Measurements from ENCODE around the gene SEC24D. TPM values are rescaled to one million over a fixed set of nuclear protein-coding genes. Genes with fewer than 3 reads are reported as not detected.
A peak's percentile ranks its signal among the peaks of the same experiment; 100 is the strongest.

Gene SEC24D
- total RNA-seq, 1 donor from 2014 or later, result 26.0 TPM

DNA sequence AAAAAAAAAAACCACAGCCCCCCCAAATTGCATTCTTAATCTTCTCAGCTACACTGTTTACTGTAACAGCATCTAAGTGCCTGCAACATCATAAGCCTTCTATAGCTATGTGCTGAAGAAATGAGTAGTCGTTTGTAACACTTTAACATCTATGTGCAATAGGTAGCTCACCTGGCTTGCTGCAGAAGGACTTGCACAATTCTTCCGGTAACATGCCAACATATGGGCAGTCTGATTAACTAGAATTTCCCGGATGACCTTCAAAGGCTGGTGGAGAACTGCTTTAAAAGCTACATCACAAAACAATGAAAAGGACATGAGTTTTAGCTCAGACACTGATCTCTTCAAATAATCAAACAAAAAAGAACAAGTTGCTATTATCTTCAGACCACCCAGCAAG lies 97.8 kb downstream of the SEC24D start:
- Mint-ChIP-seq H3K9me3 (ENCODE audit: unreplicated experiment) (no peaks in the 10 kb centered on the region), H3K27me3 (ENCODE audit: unreplicated experiment) (no peaks in the 10 kb centered on the region), H3K4me3 (ENCODE audit: unreplicated experiment) (no peak overlapping the region), H3K36me3 (ENCODE audit: unreplicated experiment) (no peaks in the 10 kb centered on the region), H3K4me1 (ENCODE audit: low read depth, unreplicated experiment) (peaks cover 1% of the 10 kb centered on the region), H3K27ac (ENCODE audit: unreplicated experiment) (no peak overlapping the region)
- no peak for DNase-seq
- TF ChIP-seq, protein P1, sequence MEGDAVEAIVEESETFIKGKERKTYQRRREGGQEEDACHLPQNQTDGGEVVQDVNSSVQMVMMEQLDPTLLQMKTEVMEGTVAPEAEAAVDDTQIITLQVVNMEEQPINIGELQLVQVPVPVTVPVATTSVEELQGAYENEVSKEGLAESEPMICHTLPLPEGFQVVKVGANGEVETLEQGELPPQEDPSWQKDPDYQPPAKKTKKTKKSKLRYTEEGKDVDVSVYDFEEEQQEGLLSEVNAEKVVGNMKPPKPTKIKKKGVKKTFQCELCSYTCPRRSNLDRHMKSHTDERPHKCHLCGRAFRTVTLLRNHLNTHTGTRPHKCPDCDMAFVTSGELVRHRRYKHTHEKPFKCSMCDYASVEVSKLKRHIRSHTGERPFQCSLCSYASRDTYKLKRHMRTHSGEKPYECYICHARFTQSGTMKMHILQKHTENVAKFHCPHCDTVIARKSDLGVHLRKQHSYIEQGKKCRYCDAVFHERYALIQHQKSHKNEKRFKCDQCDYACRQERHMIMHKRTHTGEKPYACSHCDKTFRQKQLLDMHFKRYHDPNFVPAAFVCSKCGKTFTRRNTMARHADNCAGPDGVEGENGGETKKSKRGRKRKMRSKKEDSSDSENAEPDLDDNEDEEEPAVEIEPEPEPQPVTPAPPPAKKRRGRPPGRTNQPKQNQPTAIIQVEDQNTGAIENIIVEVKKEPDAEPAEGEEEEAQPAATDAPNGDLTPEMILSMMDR (IDR thresholded peaks at IDR 0.05; ENCODE audit: partially characterized antibody, unreplicated experiment), result no peak

DNA sequence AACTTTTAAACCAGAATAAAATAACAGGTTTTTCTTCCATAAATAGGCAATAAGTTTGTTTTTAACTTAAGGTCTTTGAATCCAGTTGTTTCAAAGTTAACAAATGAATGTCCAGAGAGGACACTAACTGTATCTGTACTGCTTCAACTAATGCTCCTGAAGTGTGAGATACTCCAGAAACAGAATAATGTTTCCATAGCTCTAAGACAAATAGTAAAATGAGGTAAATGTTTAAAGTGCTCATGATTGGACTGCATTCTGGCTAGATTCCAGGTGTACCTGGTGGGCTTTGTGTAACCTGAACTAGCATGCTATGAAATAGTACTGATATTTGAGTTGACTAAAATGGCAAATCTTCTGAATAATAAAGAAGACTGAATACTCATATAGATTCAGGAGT lies 99.0 kb downstream of the SEC24D start:
- Mint-ChIP-seq H3K4me3 (ENCODE audit: unreplicated experiment) (no peak overlapping the region), H3K27ac (ENCODE audit: unreplicated experiment) (no peak overlapping the region), H3K4me1 (ENCODE audit: low read depth, unreplicated experiment) (peaks cover 5% of the 10 kb centered on the region), H3K9me3 (ENCODE audit: unreplicated experiment) (no peaks in the 10 kb centered on the region), H3K27me3 (ENCODE audit: unreplicated experiment) (no peaks in the 10 kb centered on the region), H3K36me3 (ENCODE audit: unreplicated experiment) (no peaks in the 10 kb centered on the region)
- DNase-seq, result no peak
- TF ChIP-seq, protein P1 (IDR thresholded peaks at IDR 0.05; ENCODE audit: partially characterized antibody, unreplicated experiment), result no peak

DNA sequence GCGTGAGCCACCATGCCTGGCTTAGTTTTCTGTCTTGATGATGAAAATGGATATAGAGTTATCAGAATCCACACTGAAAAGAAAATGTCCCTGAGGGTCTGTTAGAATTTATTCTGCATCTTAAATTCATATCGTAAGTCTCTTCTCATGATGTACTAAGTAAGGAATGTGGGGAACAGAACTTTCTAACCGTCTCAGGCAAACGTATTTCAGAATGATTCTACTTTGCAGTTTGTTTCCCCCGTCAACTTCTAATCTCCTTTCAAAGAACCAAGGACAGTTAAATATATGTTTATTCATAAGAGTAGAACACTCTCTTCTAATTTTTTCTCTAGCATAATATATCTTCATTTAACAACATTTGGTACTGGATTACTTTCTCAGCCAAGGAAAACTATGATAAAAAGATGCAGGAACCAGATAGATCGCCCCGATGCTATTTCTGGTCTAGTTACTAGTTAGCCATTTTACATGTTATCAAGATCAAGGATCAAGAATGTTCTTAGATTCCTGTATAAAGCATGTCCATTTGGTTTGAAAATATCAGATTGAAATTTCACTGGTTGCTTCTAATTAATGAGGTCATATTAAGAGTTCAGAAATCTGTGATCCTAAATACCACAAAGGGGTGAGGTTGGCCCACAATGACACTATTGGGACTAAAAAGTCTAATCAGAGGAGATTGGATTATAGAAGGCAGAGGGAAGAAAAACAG lies 101.3 kb downstream of the SEC24D start:
- TF ChIP-seq, protein P1 (IDR thresholded peaks at IDR 0.05; ENCODE audit: partially characterized antibody, unreplicated experiment), result no peak
- Mint-ChIP-seq H3K27ac (ENCODE audit: unreplicated experiment) (no peak overlapping the region), H3K9me3 (ENCODE audit: unreplicated experiment) (no peaks in the 10 kb centered on the region)

DNA sequence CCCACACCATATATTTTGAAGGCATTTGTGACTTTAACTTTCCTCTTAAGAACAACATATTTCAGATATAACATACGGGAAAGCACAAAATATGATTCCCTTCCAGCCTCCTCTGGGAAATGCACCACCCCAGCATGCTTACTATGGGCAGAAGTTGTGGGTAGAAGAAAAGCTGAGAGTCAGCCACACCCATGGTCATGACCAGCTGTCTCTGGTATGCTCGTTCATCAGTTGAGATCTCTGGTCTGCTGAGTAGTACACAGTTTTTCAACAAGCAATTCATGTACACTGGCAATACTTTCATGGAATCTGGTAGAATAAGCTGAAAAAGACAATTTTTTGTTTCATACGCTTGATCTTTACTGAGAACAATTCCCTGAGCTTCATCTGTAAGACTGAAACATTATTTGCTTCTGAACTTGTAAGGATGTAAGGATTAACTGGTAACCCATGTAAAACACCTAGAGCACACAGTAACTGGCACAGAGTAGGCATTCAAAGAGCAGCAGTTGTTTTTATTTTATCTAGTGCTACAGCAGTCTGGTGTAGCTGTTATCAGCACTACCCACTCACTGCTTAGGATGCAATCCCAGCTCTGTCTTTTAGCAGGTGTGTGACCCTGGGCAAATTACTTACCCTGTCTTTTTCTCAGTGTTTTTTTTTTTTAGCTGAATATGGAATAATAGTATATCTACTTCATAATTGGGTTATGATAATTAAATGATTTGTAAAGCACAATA lies 103.2 kb downstream of the SEC24D start:
- no peaks in the 10 kb centered on the region for H3K9me3 Mint-ChIP-seq (ENCODE audit: unreplicated experiment)
- no peak for DNase-seq
- TF ChIP-seq, protein P1 (IDR thresholded peaks at IDR 0.05; ENCODE audit: partially characterized antibody, unreplicated experiment), result no peak
- H3K36me3 Mint-ChIP-seq (ENCODE audit: unreplicated experiment), result no peaks in the 10 kb centered on the region
- peak overlapping the region; percentile 1 for H3K27ac Mint-ChIP-seq (ENCODE audit: unreplicated experiment)
- H3K4me1 Mint-ChIP-seq (ENCODE audit: low read depth, unreplicated experiment), result peaks cover 5% of the 10 kb centered on the region
- no peaks in the 10 kb centered on the region for H3K27me3 Mint-ChIP-seq (ENCODE audit: unreplicated experiment)
- H3K4me3 Mint-ChIP-seq (ENCODE audit: unreplicated experiment), result no peak overlapping the region

More for the DNA sequence above, 101.3 kb downstream of the SEC24D start:
- no peaks in the 10 kb centered on the region for H3K36me3 Mint-ChIP-seq (ENCODE audit: unreplicated experiment)
- H3K27me3 Mint-ChIP-seq (ENCODE audit: unreplicated experiment), result no peaks in the 10 kb centered on the region
- no peak overlapping the region for H3K4me3 Mint-ChIP-seq (ENCODE audit: unreplicated experiment)
- DNase-seq, result no peak
- peaks cover 5% of the 10 kb centered on the region for H3K4me1 Mint-ChIP-seq (ENCODE audit: low read depth, unreplicated experiment)

DNA sequence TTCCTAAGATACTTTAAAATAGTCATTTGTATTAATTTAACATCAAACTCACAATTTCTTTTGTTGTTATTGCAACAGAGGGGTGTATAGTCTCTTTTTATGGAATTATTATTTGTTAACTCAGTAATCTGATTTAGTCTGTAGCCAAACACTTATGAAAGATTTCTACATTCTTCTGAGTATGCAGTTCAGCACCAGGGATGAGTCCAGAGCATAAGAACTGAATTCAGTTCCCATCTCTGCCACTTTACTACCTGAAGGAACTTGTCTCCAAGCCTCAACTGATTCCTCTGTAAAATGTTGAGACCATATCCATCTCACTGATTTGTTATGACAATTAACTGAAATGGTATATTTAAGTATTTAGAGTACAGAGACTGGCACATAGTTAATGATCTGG lies 105.2 kb downstream of the SEC24D start:
- TF ChIP-seq, protein P1 (IDR thresholded peaks at IDR 0.05; ENCODE audit: partially characterized antibody, unreplicated experiment), result no peak
- Mint-ChIP-seq H3K27me3 (ENCODE audit: unreplicated experiment) (no peaks in the 10 kb centered on the region), H3K4me1 (ENCODE audit: low read depth, unreplicated experiment) (peaks cover 5% of the 10 kb centered on the region), H3K36me3 (ENCODE audit: unreplicated experiment) (no peaks in the 10 kb centered on the region), H3K9me3 (ENCODE audit: unreplicated experiment) (no peaks in the 10 kb centered on the region), H3K4me3 (ENCODE audit: unreplicated experiment) (no peak overlapping the region), H3K27ac (ENCODE audit: unreplicated experiment) (no peak overlapping the region)
- no peak for DNase-seq
